IMR-90 (cell line): Measurements from ENCODE around the gene KDM8. TPM values are rescaled to one million over a fixed set of nuclear protein-coding genes. Genes with fewer than 3 reads are reported as not detected.

Source experiments
- ATAC-seq: fragments of 200-7000 bp; cut with Tn5 transposase; 2 replicates; pipeline ENCODE4 v1.9.1; 2020; ENCODE audit warnings: low read depth, mild to moderate bottlenecking, moderate library complexity
- BruUV-seq: library from RNA; stranded (reverse); fragments of 400-500 nt; replicated peaks from 2 replicates; lab custom pipeline; 2021; lab: Mats Ljungman, UMichigan
- CTCF ChIA-PET: fragments of 300-600 bp; formaldehyde crosslinking; extraction: SDS; loops from one replicate; lab custom pipeline; 2021; ENCODE audit warnings: antibody characterized with exemption; lab: Yijun Ruan, JAX
- POLR2A ChIA-PET: fragments of 300-600 bp; sonication (Branson Sonifier 250); formaldehyde crosslinking; loops from one replicate; lab custom pipeline; 2022; ENCODE audit warnings: antibody characterized with exemption; ENCODE audit not compliant: unreplicated experiment; lab: Charles Lee
- DNase-seq: peaks from one replicate; pipeline ENCODE4 v3.0.0; 2013
- H2AFZ ChIP-seq: replicated peaks from 2 replicates; pipeline ENCODE3; 2013; ENCODE audit warnings: low read length, mild to moderate bottlenecking; ENCODE audit not compliant: poor library complexity
- H2AK5ac ChIP-seq: 2 replicates; pipeline ENCODE4 v1.6.1; 2013; ENCODE audit warnings: low read depth, low read length, inconsistent platforms
- H2AK9ac ChIP-seq: replicated peaks from 2 replicates; pipeline ENCODE3; 2013; ENCODE audit warnings: mild to moderate bottlenecking, low read depth, low read length, moderate library complexity; ENCODE audit not compliant: poor library complexity
- H2BK120ac ChIP-seq: 2 replicates; pipeline ENCODE4 v1.6.1; 2013; ENCODE audit warnings: low read depth, low read length, inconsistent platforms
- H2BK15ac ChIP-seq: 3 replicates; pipeline ENCODE4 v1.6.1; 2013; ENCODE audit warnings: low read depth, low read length, inconsistent platforms
- H2BK20ac ChIP-seq: 2 replicates; pipeline ENCODE4 v1.6.1; 2013; ENCODE audit warnings: low read depth, mild to moderate bottlenecking, inconsistent platforms, low read length, moderate library complexity
- H2BK5ac ChIP-seq: 2 replicates; pipeline ENCODE4 v1.6.1; 2013; ENCODE audit warnings: mild to moderate bottlenecking, low read depth, low read length, inconsistent platforms; ENCODE audit not compliant: poor library complexity, severe bottlenecking
- H3K14ac ChIP-seq: replicated peaks from 2 replicates; pipeline ENCODE4 v1.6.1; 2013; ENCODE audit warnings: low read depth, low read length, inconsistent platforms
- H3K18ac ChIP-seq: 2 replicates; pipeline ENCODE4 v1.6.1; 2013; ENCODE audit warnings: low read depth, low read length, control low read depth
- H3K23ac ChIP-seq: 2 replicates; pipeline ENCODE4 v1.6.1; 2013; ENCODE audit warnings: low read depth, low read length, inconsistent platforms
- H3K27ac ChIP-seq: 2 replicates; pipeline ENCODE4 v1.5.1; 2013; ENCODE audit warnings: mild to moderate bottlenecking, control low read depth, low read length; ENCODE audit not compliant: insufficient read depth
- H3K27me3 ChIP-seq: 2 replicates; pipeline ENCODE4 v1.6.1; 2013; ENCODE audit warnings: low read length; ENCODE audit not compliant: control insufficient read depth, insufficient read depth
- H3K36me3 ChIP-seq: 2 replicates; pipeline ENCODE4 v1.6.1; 2013; ENCODE audit warnings: low read length, mixed read lengths; ENCODE audit not compliant: control insufficient read depth, insufficient read depth
- H3K4ac ChIP-seq: 2 replicates; pipeline ENCODE4 v1.6.1; 2013; ENCODE audit warnings: low read depth, low read length, inconsistent platforms
- H3K4me1 ChIP-seq: 2 replicates; pipeline ENCODE4 v1.6.1; 2013; ENCODE audit warnings: low read length, mixed read lengths; ENCODE audit not compliant: control insufficient read depth, insufficient read depth
- H3K4me2 ChIP-seq: 2 replicates; pipeline ENCODE4 v1.6.1; 2013; ENCODE audit warnings: low read depth, mild to moderate bottlenecking, control low read depth, low read length, moderate library complexity
- H3K4me3 ChIP-seq: 2 replicates; pipeline ENCODE4 v1.5.1; 2013; ENCODE audit warnings: low read depth, mild to moderate bottlenecking, control low read depth, low read length, moderate library complexity; ENCODE audit not compliant: insufficient read depth
- H3K56ac ChIP-seq: 2 replicates; pipeline ENCODE4 v1.6.1; 2013; ENCODE audit warnings: low read length, inconsistent platforms; ENCODE audit not compliant: insufficient read depth; ENCODE audit errors: extremely low read depth
- H3K79me1 ChIP-seq, 2 experiments: 2 replicates each; pipeline ENCODE4 v1.6.1; 2013; ENCODE audit warnings: low read length in 2 of 2, inconsistent platforms in 1 of 2, low read depth in 1 of 2
- H3K9ac ChIP-seq: 2 replicates; pipeline ENCODE4 v1.6.1; 2013; ENCODE audit warnings: low read depth, low read length, control low read depth
- H3K9me1 ChIP-seq: 2 replicates; pipeline ENCODE4 v1.6.1; 2013; ENCODE audit warnings: low read length, inconsistent platforms; ENCODE audit not compliant: insufficient read depth
- H3K9me3 ChIP-seq: 2 replicates; pipeline ENCODE4 v1.6.1; 2013; ENCODE audit warnings: low read length; ENCODE audit not compliant: control insufficient read depth, insufficient read depth
- H4K20me1 ChIP-seq: 2 replicates; pipeline ENCODE4 v1.6.1; 2013; ENCODE audit warnings: low read length, inconsistent platforms; ENCODE audit not compliant: insufficient read depth
- H4K5ac ChIP-seq: 2 replicates; pipeline ENCODE4 v1.6.1; 2013; ENCODE audit warnings: mild to moderate bottlenecking, low read depth, low read length, control low read depth
- H4K8ac ChIP-seq, 2 experiments: 2 replicates each; pipeline ENCODE4 v1.6.1; 2013; ENCODE audit warnings: low read depth in 2 of 2, low read length in 2 of 2, control low read depth in 1 of 2, inconsistent platforms in 1 of 2
- H4K91ac ChIP-seq: 2 replicates; pipeline ENCODE4 v1.6.1; 2013; ENCODE audit warnings: low read depth, low read length, inconsistent platforms; ENCODE audit not compliant: insufficient read depth
- ELK1 ChIP-seq: fragments of 150-350 bp; IDR thresholded peaks from 2 replicates; pipeline ENCODE4 v1.6.1; 2016; ENCODE audit warnings: low read depth, mild to moderate bottlenecking, low read length, moderate library complexity, borderline replicate concordance
- FOS ChIP-seq: fragments of 150-350 bp; IDR thresholded peaks from 2 replicates; pipeline ENCODE4 v1.6.1; 2016; ENCODE audit warnings: low read depth, low read length
- MAFK ChIP-seq: IDR thresholded peaks from 2 replicates; pipeline ENCODE4 v1.6.1; 2012; ENCODE audit warnings: low read depth, low read length, improper control_type of control experiment
- NFE2L2 ChIP-seq: fragments of 150-350 bp; IDR thresholded peaks from 2 replicates; pipeline ENCODE4 v1.6.1; 2016; ENCODE audit warnings: low read depth, mild to moderate bottlenecking, low read length
- RCOR1 ChIP-seq: IDR thresholded peaks from 2 replicates; pipeline ENCODE4 v1.6.1; 2012; ENCODE audit warnings: mild to moderate bottlenecking, low read length, improper control_type of control experiment; ENCODE audit not compliant: insufficient replicate concordance
- WGBS, 2 experiments: methylation state at CpG; one replicate each; pipeline versions ENCODE4 v1.1.5 to v1.1.7; 2013; ENCODE audit warnings: missing lambda C conversion rate in 2 of 2; ENCODE audit not compliant: insufficient read length in 1 of 2; ENCODE audit errors: extremely low coverage in 2 of 2; 5-methylcytosine and 5-hydroxymethylcytosine counted together
- dilution Hi-C: fragments of 300-500 bp; cut with HindIII; formaldehyde crosslinking; loops from one replicate; pipeline ENCODE4 v1.14.3; 2018; ENCODE audit warnings: low sequenced_read_pairs; ENCODE audit not compliant: unreplicated experiment
- in situ Hi-C: fragments of 300-500 bp; cut with MboI; formaldehyde crosslinking; loops from 3 replicates; pipeline ENCODE4 v1.14.3; 2019; ENCODE audit warnings: low sequenced_read_pairs, inconsistent platforms, mixed read lengths
- intact Hi-C: fragments of 100-400 bp; cut with micrococcal nuclease; formaldehyde crosslinking; loops from 2 replicates; pipeline ENCODE4 v1.10.0; 2022
- polyA plus RNA-seq, 3 experiments: library from polyadenylated mRNA; depleted of rRNA; stranded (reverse); fragments of >200 nt; gene quantifications; 2 replicates each; pipeline ENCODE4 v1.2.3, GENCODE V29; 2012; ENCODE audit warnings: low replicate concordance in 1 of 3
- total RNA-seq: library from RNA; depleted of rRNA; stranded (reverse); fragments of >200 nt; gene quantifications from 2 replicates; pipeline ENCODE4 v1.2.3, GENCODE V29; 2012

Gene KDM8
- total and polyA plus RNA-seq, 2 of the 4 experiments (the other 2 are of a cell fraction) = 3.2 to 3.8 TPM

- H3K4ac ChIP-seq = no peak overlapping the region
- ChIA-PET CTCF (no interaction called here), POLR2A (no interaction called here)
- DNase-seq (no peak), ATAC-seq (no peak)
- H3K18ac ChIP-seq = no peak overlapping the region
- TF ChIP-seq MAFK (no peak), FOS (no peak), RCOR1 (no peak), ELK1 (no peak), NFE2L2 (no peak)
- H3K14ac ChIP-seq = no peak overlapping the region
- no peaks in the 10 kb centered on the region for H3K36me3 ChIP-seq
- H3K4me3 ChIP-seq = no peak overlapping the region
- H2AK5ac ChIP-seq = no peak overlapping the region
- no peak overlapping the region for H2BK5ac ChIP-seq
- H3K56ac ChIP-seq = no peak overlapping the region
- WGBS, 2 experiments = 80% methylated on average over 2 of the region's 9 CpGs; no CpG with 5 or more reads in 1 of the 2 experiments
- dilution Hi-C loops = no loop called here
- H3K27me3 ChIP-seq = peaks cover 22% of the 10 kb centered on the region
- peaks cover 3% of the 10 kb centered on the region; the same call in 1 of the 2 replicates for H3K9me1 ChIP-seq
- H4K5ac ChIP-seq = no peak overlapping the region
- H2BK15ac ChIP-seq = no peak overlapping the region
- H3K27ac ChIP-seq = no peak overlapping the region
- no peak overlapping the region for H2BK120ac ChIP-seq
- no peak overlapping the region for H3K9ac ChIP-seq
- no peaks in the 10 kb centered on the region for H3K79me1 ChIP-seq
- in situ Hi-C loops = no loop called here
- H2AFZ ChIP-seq = no peak overlapping the region
- H3K4me1 ChIP-seq = no peaks in the 10 kb centered on the region
- no peak overlapping the region for H2BK20ac ChIP-seq
- H4K8ac ChIP-seq = no peak overlapping the region
- no peak overlapping the region for H3K23ac ChIP-seq
- no peaks in the 10 kb centered on the region for H4K20me1 ChIP-seq
- no peak overlapping the region for H2AK9ac ChIP-seq
- no peak overlapping the region for H3K4me2 ChIP-seq
- no peaks in the 10 kb centered on the region for H3K9me3 ChIP-seq
- no peak overlapping the region for H4K91ac ChIP-seq
- intact Hi-C loops = no loop called here
- no TSS peak for BruUV-seq
These were observed 7.3 kb upstream of the KDM8 start for GRCh38 chr16:27195941-27196595.
